Keratinocyte (primary cell): ENCODE data around the gene CYP2B6. TPM values are rescaled to one million over a fixed set of nuclear protein-coding genes. Genes with fewer than 3 reads are reported as not detected.

Experiments used
- DNase-seq: peaks from one replicate; pipeline ENCODE4 v3.0.0-alpha.2; 2011; ENCODE audit warnings: low read depth, missing footprints, low spot score
- FAIRE-seq: peaks from 2 replicates; lab custom pipeline; 2011; peaks lifted over from hg19 to GRCh38; lab: Jason Lieb, UNC
- H2AFZ ChIP-seq: 2 replicates; pipeline ENCODE4 v1.6.0; 2012; ENCODE audit warnings: low read length, control low read depth, inconsistent platforms; ENCODE audit not compliant: control insufficient read depth
- H3K27ac ChIP-seq: 2 replicates; pipeline ENCODE4 v1.5.1; 2011; ENCODE audit warnings: low read length; ENCODE audit not compliant: control insufficient read depth, insufficient read depth
- H3K27me3 ChIP-seq: 3 replicates; pipeline ENCODE4 v1.6.0; 2011; ENCODE audit warnings: low read length; ENCODE audit not compliant: control insufficient read depth, insufficient read depth; ENCODE audit errors: extremely low read depth
- H3K36me3 ChIP-seq, 2 experiments: 2 replicates in 1 of 2; 3 replicates in 1 of 2; pipeline ENCODE4 v1.5.1; 2011; ENCODE audit warnings: low read length in 2 of 2, mild to moderate bottlenecking in 1 of 2; ENCODE audit not compliant: control insufficient read depth in 2 of 2, insufficient read depth in 2 of 2; ENCODE audit errors: extremely low read depth in 1 of 2
- H3K4me1 ChIP-seq: 3 replicates; pipeline ENCODE4 v1.5.1; 2011; ENCODE audit warnings: low read length; ENCODE audit not compliant: control insufficient read depth, insufficient read depth; ENCODE audit errors: extremely low read depth
- H3K4me2 ChIP-seq: 3 replicates; pipeline ENCODE4 v1.6.0; 2011; ENCODE audit warnings: low read depth, low read length; ENCODE audit not compliant: control insufficient read depth, insufficient read depth; ENCODE audit errors: extremely low read depth
- H3K4me3 ChIP-seq, 3 experiments: fragments of 200-600 bp in 1 of 3; sonication (generic) in 1 of 3; 2 replicates in 2 of 3; 3 replicates in 1 of 3; pipeline ENCODE4 v1.5.1; 2011 to 2016; ENCODE audit warnings: low read length in 3 of 3, mild to moderate bottlenecking in 3 of 3, control low read depth in 2 of 3, inconsistent platforms in 1 of 3, low read depth in 1 of 3, mixed read lengths in 1 of 3, mixed run types in 1 of 3, moderate library complexity in 1 of 3; ENCODE audit not compliant: control insufficient read depth in 2 of 3, insufficient read depth in 2 of 3; ENCODE audit errors: extremely low read depth in 1 of 3
- H3K79me2 ChIP-seq: 2 replicates; pipeline ENCODE4 v1.6.0; 2012; ENCODE audit warnings: low read length; ENCODE audit not compliant: control insufficient read depth, insufficient read depth
- H3K9ac ChIP-seq: 3 replicates; pipeline ENCODE4 v1.6.0; 2011; ENCODE audit warnings: low read length; ENCODE audit not compliant: control insufficient read depth, insufficient read depth; ENCODE audit errors: extremely low read depth
- H3K9me1 ChIP-seq: 3 replicates; pipeline ENCODE4 v1.6.0; 2011; ENCODE audit warnings: low read length; ENCODE audit not compliant: control insufficient read depth, insufficient read depth; ENCODE audit errors: extremely low read depth
- H3K9me3 ChIP-seq: 2 replicates; pipeline ENCODE4 v1.5.1; 2012; ENCODE audit warnings: low read depth, low read length; ENCODE audit not compliant: control insufficient read depth
- H4K20me1 ChIP-seq: 3 replicates; pipeline ENCODE4 v1.6.0; 2011; ENCODE audit warnings: low read length; ENCODE audit not compliant: control insufficient read depth, insufficient read depth; ENCODE audit errors: extremely low read depth
- CTCF ChIP-seq, 3 experiments: IDR thresholded peaks in 1 of 3; conservative IDR thresholded peaks in 1 of 3; optimal IDR thresholded peaks in 1 of 3; 2 replicates in 2 of 3; 3 replicates in 1 of 3; pipeline versions ENCODE3 to v1.5.1; 2011; ENCODE audit warnings: low read length in 3 of 3, mild to moderate bottlenecking in 3 of 3, moderate library complexity in 2 of 3, control low read depth in 1 of 3, inconsistent platforms in 1 of 3; ENCODE audit not compliant: insufficient read depth in 2 of 3; ENCODE audit errors: extremely low read depth in 1 of 3
- EZH2 ChIP-seq: IDR thresholded peaks from one replicate; pipeline ENCODE4 v1.6.1; 2012; ENCODE audit warnings: inconsistent platforms, mild to moderate bottlenecking, low read length, moderate library complexity
- dilution Hi-C: fragments of 300-500 bp; cut with MboI; formaldehyde crosslinking; loops from one replicate; pipeline ENCODE4 v1.7.0; 2020; ENCODE audit warnings: low sequenced_read_pairs; ENCODE audit not compliant: extremely low pct_ligation_motif_present
- polyA plus RNA-seq, 5 experiments: library from polyadenylated mRNA; depleted of rRNA in 3 of 5; stranded (reverse) in 3 of 5; stranded (forward) in 1 of 5; unstranded in 1 of 5; fragments of >200 nt; gene quantifications; 1 replicate in 1 of 5; 2 replicates in 3 of 5; 3 replicates in 1 of 5; pipeline versions ENCODE4 v1.2.1 to v1.2.3, GENCODE V29; 2011 to 2012; ENCODE audit warnings: missing spikeins in 2 of 5, low read depth in 1 of 5, low replicate concordance in 1 of 5

The CYP2B6 gene
- polyA plus RNA-seq, 1 donor (not counting 4 experiments of a cell fraction or from before 2014, with no cell fraction given): not detected

- dilution Hi-C loops: no loop called here
- no peak overlapping the region for H3K27ac ChIP-seq
- H3K9me1 ChIP-seq: no peaks in the 10 kb centered on the region
- H3K79me2 ChIP-seq: no peaks in the 10 kb centered on the region
- no peaks in the 10 kb centered on the region for H4K20me1 ChIP-seq
- peak overlapping the region; percentile 22 for H3K4me2 ChIP-seq
- DNase-seq (no peak), FAIRE-seq (no peak)
- no peaks in the 10 kb centered on the region for H3K9me3 ChIP-seq
- H3K27me3 ChIP-seq: no peaks in the 10 kb centered on the region
- TF ChIP-seq CTCF (optimal IDR thresholded peaks at IDR 0.05 in 1 of 3, IDR thresholded peaks at IDR 0.05 in 1 of 3, conservative IDR thresholded peaks at IDR 0.05 in 1 of 3; ENCODE audit: extremely low read depth in 1 of 3, insufficient read depth in 2 of 3, low read length in 3 of 3): no peak
- no peak for TF ChIP-seq EZH2
- H3K4me3 ChIP-seq: no peak overlapping the region
- H2AFZ ChIP-seq: no peak overlapping the region
- no peaks in the 10 kb centered on the region for H3K4me1 ChIP-seq
- H3K36me3 ChIP-seq: no peaks in the 10 kb centered on the region
- no peak overlapping the region for H3K9ac ChIP-seq
These were observed 74.0 kb downstream of the CYP2B6 start for GRCh38 chr19:41064974-41065569.

Other genes with a start within 250 kb of the CYP2B6 start
- gene ACTMAP, start 240.8 kb upstream of the CYP2B6 start, polyA plus RNA-seq: 1.4 to 2.8 TPM (median 1.4 TPM) in 3 replicates
- 54.5 to 129 TPM (median 93.4 TPM) in 3 replicates for gene SNRPA, start 240.1 kb upstream of the CYP2B6 start, polyA plus RNA-seq
- gene MIA, start 215.8 kb upstream of the CYP2B6 start, polyA plus RNA-seq: 3.4 to 7.4 TPM (median 5.5 TPM) in 3 replicates
- 13.2 to 17.1 TPM (median 15.0 TPM) in 3 replicates for gene RAB4B, start 213.0 kb upstream of the CYP2B6 start, polyA plus RNA-seq
- gene EGLN2, start 192.1 kb upstream of the CYP2B6 start, polyA plus RNA-seq: 31.6 to 57.0 TPM (median 41.0 TPM) in 3 replicates
- gene CYP2A6, start 140.8 kb upstream of the CYP2B6 start, polyA plus RNA-seq: not detected in 3 replicates
- gene CYP2A7, start 109.1 kb upstream of the CYP2B6 start, polyA plus RNA-seq: not detected in 3 replicates
- not detected in 3 replicates for gene CYP2A13, start 97.2 kb downstream of the CYP2B6 start, polyA plus RNA-seq
- gene CYP2F1, start 123.2 kb downstream of the CYP2B6 start, polyA plus RNA-seq: not detected in 3 replicates
- 4.9 to 5.8 TPM (median 4.9 TPM) in 3 replicates for gene CYP2S1, start 201.9 kb downstream of the CYP2B6 start, polyA plus RNA-seq
- gene AXL, start 227.9 kb downstream of the CYP2B6 start, polyA plus RNA-seq: 12.2 to 36.3 TPM (median 21.7 TPM) in 3 replicates